WTC11 (cell line): ENCODE results near the gene ILK. TPM values are rescaled to one million over a fixed set of nuclear protein-coding genes. Genes with fewer than 3 reads are reported as not detected.
A peak's percentile ranks its signal among the peaks of the same experiment; 100 is the strongest.

Source experiments
- ATAC-seq: fragments of 200-7000 bp; cut with Tn5 transposase; 2 replicates; pipeline ENCODE4 v1.10.0; 2021; ENCODE audit warnings: mild to moderate bottlenecking, moderate library complexity
- CTCF ChIA-PET: fragments of 300-600 bp; sonication (Branson Sonifier 250); formaldehyde crosslinking; loops from one replicate; lab custom pipeline; 2021; ENCODE audit warnings: antibody characterized with exemption; lab: Charles Lee
- POLR2A ChIA-PET: fragments of 350-600 bp; sonication (Branson Sonifier 250); formaldehyde crosslinking; loops from one replicate; lab custom pipeline; 2021; ENCODE audit warnings: antibody characterized with exemption; lab: Charles Lee
- DNase-seq: peaks from one replicate; pipeline ENCODE4 v3.0.0; 2021; ENCODE audit warnings: low spot score
- H3K27ac Mint-ChIP-seq: 2 replicates; pipeline ENCODE4 v1.8.0; 2021; ENCODE audit warnings: mixed read lengths
- H3K27me3 Mint-ChIP-seq: 2 replicates; pipeline ENCODE4 v1.8.0; 2021; ENCODE audit warnings: low read depth, mild to moderate bottlenecking, moderate library complexity, mixed read lengths
- H3K36me3 Mint-ChIP-seq: 2 replicates; pipeline ENCODE4 v1.8.0; 2021; ENCODE audit warnings: mixed read lengths
- H3K4me1 Mint-ChIP-seq: 2 replicates; pipeline ENCODE4 v1.8.0; 2022; ENCODE audit warnings: mixed read lengths
- H3K4me3 Mint-ChIP-seq: 2 replicates; pipeline ENCODE4 v1.8.0; 2021; ENCODE audit warnings: mild to moderate bottlenecking, moderate library complexity, mixed read lengths
- H3K9me3 Mint-ChIP-seq: 2 replicates; pipeline ENCODE4 v1.8.0; 2021; ENCODE audit warnings: mixed read lengths
- ATF1 ChIP-seq: sonication (generic); formaldehyde crosslinking; IDR thresholded peaks from 2 replicates; pipeline ENCODE4 v1.8.1; 2023; ENCODE audit warnings: mild to moderate bottlenecking, moderate library complexity, missing genetic modification reagents
- CBFB ChIP-seq: sonication (generic); formaldehyde crosslinking; IDR thresholded peaks from 2 replicates; pipeline ENCODE4 v1.8.1; 2022; ENCODE audit warnings: mild to moderate bottlenecking, low read depth, missing genetic modification reagents
- CREB1 ChIP-seq: sonication (generic); formaldehyde crosslinking; IDR thresholded peaks from 2 replicates; pipeline ENCODE4 v1.8.0; 2023; ENCODE audit warnings: mild to moderate bottlenecking, missing genetic modification reagents
- EMX1 ChIP-seq: fragments of 250-450 bp; sonication (Bioruptor Pico); IDR thresholded peaks from 2 replicates; pipeline ENCODE4 v1.8.0; 2021; ENCODE audit warnings: mild to moderate bottlenecking
- JAZF1 ChIP-seq: fragments of 250-450 bp; sonication (Bioruptor Pico); IDR thresholded peaks from 2 replicates; pipeline ENCODE4 v1.9.0; 2021; ENCODE audit warnings: moderate library complexity, mild to moderate bottlenecking, inconsistent platforms
- NFE2L1 ChIP-seq: sonication (generic); formaldehyde crosslinking; IDR thresholded peaks from 2 replicates; pipeline ENCODE4 v1.8.1; 2023; ENCODE audit warnings: missing genetic modification reagents
- NR3C1 ChIP-seq: sonication (generic); formaldehyde crosslinking; conservative IDR thresholded peaks from 2 replicates; pipeline ENCODE4 v1.8.1; 2023; ENCODE audit warnings: low read depth, mild to moderate bottlenecking, missing genetic modification reagents
- OVOL2 ChIP-seq: fragments of 250-450 bp; sonication (Bioruptor Pico); IDR thresholded peaks from 2 replicates; pipeline ENCODE4 v1.9.0; 2021; ENCODE audit warnings: mild to moderate bottlenecking, borderline replicate concordance
- TCF7 ChIP-seq: sonication (generic); formaldehyde crosslinking; IDR thresholded peaks from 2 replicates; pipeline ENCODE4 v1.8.0; 2022; ENCODE audit warnings: mild to moderate bottlenecking, low read depth, missing genetic modification reagents, moderate library complexity
- ZNF263 ChIP-seq: sonication (generic); formaldehyde crosslinking; IDR thresholded peaks from 2 replicates; pipeline ENCODE4 v1.8.1; 2022; ENCODE audit warnings: low read depth, mild to moderate bottlenecking, moderate library complexity, missing genetic modification reagents
- ZNF671 ChIP-seq: fragments of 250-450 bp; sonication (Bioruptor Pico); IDR thresholded peaks from 2 replicates; pipeline ENCODE4 v1.8.0; 2021; ENCODE audit warnings: mild to moderate bottlenecking
- total RNA-seq: library from RNA; stranded (reverse); gene quantifications from 3 replicates; pipeline ENCODE4 v1.2.3, GENCODE V29; 2021
- TF ChIP-seq, protein P1 (sequence below): sonication (generic); formaldehyde crosslinking; IDR thresholded peaks from 2 replicates; pipeline ENCODE4 v1.8.0; 2022; ENCODE audit warnings: mild to moderate bottlenecking, missing genetic modification reagents
- TF ChIP-seq, protein P2 (sequence below): sonication (generic); formaldehyde crosslinking; IDR thresholded peaks from 2 replicates; pipeline ENCODE4 v1.8.1; 2023; ENCODE audit warnings: mild to moderate bottlenecking, missing genetic modification reagents, moderate library complexity
- TF ChIP-seq, protein P3 (sequence below): sonication (generic); formaldehyde crosslinking; IDR thresholded peaks from 2 replicates; pipeline ENCODE4 v1.8.0; 2023; ENCODE audit warnings: mild to moderate bottlenecking, missing genetic modification reagents
- TF ChIP-seq, protein P4 (sequence below): sonication (generic); formaldehyde crosslinking; IDR thresholded peaks from 2 replicates; pipeline ENCODE4 v1.8.1; 2022; ENCODE audit warnings: mild to moderate bottlenecking, missing genetic modification reagents, moderate library complexity, borderline replicate concordance
- TF ChIP-seq, protein P5 (sequence below): sonication (generic); formaldehyde crosslinking; IDR thresholded peaks from 2 replicates; pipeline ENCODE4 v1.8.0; 2022; ENCODE audit warnings: missing genetic modification reagents
- TF ChIP-seq, protein P6 (sequence below): sonication (generic); formaldehyde crosslinking; IDR thresholded peaks from 2 replicates; pipeline ENCODE4 v1.8.0; 2022; ENCODE audit warnings: mild to moderate bottlenecking, missing genetic modification reagents

Gene ILK
- total RNA-seq, 1 experiment from 2014 or later: 97.7 TPM

DNA sequence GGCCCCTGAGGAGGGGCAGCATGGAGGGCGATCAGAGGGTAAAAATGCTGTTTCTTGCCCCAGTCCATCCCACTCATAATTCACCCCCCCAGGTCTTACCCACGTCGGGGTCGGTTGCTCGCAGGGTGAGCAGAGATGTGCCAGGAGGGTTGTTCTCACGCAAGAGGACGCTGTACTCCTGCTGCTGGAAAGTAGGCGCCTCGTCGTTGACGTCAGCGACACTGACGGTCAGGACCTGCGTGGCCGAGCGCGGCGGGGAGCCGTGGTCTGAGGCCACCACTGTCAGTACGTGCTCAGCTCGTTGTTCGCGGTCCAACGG is 26.0 kb downstream of the ILK start:
- peak overlapping the region; percentile 55 for H3K4me3 Mint-ChIP-seq
- TF ChIP-seq CBFB (CRISPR knock-in tag) (no peak), NFE2L1 (CRISPR knock-in tag) (no peak), JAZF1 (CRISPR knock-in tag) (no peak), ATF1 (CRISPR knock-in tag) (no peak), CREB1 (CRISPR knock-in tag) (no peak), OVOL2 (CRISPR knock-in tag) (no peak), EMX1 (CRISPR knock-in tag) (no peak), ZNF263 (CRISPR knock-in tag) (no peak), TCF7 (CRISPR knock-in tag) (no peak), ZNF671 (no peak), NR3C1 (no peak)
- TF ChIP-seq, protein P1, sequence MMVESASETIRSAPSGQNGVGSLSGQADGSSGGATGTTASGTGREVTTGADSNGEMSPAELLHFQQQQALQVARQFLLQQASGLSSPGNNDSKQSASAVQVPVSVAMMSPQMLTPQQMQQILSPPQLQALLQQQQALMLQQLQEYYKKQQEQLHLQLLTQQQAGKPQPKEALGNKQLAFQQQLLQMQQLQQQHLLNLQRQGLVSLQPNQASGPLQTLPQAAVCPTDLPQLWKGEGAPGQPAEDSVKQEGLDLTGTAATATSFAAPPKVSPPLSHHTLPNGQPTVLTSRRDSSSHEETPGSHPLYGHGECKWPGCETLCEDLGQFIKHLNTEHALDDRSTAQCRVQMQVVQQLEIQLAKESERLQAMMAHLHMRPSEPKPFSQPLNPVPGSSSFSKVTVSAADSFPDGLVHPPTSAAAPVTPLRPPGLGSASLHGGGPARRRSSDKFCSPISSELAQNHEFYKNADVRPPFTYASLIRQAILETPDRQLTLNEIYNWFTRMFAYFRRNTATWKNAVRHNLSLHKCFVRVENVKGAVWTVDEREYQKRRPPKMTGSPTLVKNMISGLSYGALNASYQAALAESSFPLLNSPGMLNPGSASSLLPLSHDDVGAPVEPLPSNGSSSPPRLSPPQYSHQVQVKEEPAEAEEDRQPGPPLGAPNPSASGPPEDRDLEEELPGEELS (CRISPR knock-in tag): no peak
- TF ChIP-seq, protein P2, sequence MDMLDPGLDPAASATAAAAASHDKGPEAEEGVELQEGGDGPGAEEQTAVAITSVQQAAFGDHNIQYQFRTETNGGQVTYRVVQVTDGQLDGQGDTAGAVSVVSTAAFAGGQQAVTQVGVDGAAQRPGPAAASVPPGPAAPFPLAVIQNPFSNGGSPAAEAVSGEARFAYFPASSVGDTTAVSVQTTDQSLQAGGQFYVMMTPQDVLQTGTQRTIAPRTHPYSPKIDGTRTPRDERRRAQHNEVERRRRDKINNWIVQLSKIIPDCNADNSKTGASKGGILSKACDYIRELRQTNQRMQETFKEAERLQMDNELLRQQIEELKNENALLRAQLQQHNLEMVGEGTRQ (CRISPR knock-in tag): no peak
- TF ChIP-seq, protein P3, sequence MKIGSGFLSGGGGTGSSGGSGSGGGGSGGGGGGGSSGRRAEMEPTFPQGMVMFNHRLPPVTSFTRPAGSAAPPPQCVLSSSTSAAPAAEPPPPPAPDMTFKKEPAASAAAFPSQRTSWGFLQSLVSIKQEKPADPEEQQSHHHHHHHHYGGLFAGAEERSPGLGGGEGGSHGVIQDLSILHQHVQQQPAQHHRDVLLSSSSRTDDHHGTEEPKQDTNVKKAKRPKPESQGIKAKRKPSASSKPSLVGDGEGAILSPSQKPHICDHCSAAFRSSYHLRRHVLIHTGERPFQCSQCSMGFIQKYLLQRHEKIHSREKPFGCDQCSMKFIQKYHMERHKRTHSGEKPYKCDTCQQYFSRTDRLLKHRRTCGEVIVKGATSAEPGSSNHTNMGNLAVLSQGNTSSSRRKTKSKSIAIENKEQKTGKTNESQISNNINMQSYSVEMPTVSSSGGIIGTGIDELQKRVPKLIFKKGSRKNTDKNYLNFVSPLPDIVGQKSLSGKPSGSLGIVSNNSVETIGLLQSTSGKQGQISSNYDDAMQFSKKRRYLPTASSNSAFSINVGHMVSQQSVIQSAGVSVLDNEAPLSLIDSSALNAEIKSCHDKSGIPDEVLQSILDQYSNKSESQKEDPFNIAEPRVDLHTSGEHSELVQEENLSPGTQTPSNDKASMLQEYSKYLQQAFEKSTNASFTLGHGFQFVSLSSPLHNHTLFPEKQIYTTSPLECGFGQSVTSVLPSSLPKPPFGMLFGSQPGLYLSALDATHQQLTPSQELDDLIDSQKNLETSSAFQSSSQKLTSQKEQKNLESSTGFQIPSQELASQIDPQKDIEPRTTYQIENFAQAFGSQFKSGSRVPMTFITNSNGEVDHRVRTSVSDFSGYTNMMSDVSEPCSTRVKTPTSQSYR (CRISPR knock-in tag): no peak
- TF ChIP-seq, protein P4, sequence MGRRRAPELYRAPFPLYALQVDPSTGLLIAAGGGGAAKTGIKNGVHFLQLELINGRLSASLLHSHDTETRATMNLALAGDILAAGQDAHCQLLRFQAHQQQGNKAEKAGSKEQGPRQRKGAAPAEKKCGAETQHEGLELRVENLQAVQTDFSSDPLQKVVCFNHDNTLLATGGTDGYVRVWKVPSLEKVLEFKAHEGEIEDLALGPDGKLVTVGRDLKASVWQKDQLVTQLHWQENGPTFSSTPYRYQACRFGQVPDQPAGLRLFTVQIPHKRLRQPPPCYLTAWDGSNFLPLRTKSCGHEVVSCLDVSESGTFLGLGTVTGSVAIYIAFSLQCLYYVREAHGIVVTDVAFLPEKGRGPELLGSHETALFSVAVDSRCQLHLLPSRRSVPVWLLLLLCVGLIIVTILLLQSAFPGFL (CRISPR knock-in tag): no peak
- TF ChIP-seq, protein P5, sequence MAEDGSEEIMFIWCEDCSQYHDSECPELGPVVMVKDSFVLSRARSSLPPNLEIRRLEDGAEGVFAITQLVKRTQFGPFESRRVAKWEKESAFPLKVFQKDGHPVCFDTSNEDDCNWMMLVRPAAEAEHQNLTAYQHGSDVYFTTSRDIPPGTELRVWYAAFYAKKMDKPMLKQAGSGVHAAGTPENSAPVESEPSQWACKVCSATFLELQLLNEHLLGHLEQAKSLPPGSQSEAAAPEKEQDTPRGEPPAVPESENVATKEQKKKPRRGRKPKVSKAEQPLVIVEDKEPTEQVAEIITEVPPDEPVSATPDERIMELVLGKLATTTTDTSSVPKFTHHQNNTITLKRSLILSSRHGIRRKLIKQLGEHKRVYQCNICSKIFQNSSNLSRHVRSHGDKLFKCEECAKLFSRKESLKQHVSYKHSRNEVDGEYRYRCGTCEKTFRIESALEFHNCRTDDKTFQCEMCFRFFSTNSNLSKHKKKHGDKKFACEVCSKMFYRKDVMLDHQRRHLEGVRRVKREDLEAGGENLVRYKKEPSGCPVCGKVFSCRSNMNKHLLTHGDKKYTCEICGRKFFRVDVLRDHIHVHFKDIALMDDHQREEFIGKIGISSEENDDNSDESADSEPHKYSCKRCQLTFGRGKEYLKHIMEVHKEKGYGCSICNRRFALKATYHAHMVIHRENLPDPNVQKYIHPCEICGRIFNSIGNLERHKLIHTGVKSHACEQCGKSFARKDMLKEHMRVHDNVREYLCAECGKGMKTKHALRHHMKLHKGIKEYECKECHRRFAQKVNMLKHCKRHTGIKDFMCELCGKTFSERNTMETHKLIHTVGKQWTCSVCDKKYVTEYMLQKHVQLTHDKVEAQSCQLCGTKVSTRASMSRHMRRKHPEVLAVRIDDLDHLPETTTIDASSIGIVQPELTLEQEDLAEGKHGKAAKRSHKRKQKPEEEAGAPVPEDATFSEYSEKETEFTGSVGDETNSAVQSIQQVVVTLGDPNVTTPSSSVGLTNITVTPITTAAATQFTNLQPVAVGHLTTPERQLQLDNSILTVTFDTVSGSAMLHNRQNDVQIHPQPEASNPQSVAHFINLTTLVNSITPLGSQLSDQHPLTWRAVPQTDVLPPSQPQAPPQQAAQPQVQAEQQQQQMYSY: no peak
- TF ChIP-seq, protein P6, sequence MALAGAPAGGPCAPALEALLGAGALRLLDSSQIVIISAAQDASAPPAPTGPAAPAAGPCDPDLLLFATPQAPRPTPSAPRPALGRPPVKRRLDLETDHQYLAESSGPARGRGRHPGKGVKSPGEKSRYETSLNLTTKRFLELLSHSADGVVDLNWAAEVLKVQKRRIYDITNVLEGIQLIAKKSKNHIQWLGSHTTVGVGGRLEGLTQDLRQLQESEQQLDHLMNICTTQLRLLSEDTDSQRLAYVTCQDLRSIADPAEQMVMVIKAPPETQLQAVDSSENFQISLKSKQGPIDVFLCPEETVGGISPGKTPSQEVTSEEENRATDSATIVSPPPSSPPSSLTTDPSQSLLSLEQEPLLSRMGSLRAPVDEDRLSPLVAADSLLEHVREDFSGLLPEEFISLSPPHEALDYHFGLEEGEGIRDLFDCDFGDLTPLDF (CRISPR knock-in tag): no peak
- no peak for DNase-seq
- ChIA-PET CTCF (interaction anchor here (0.9 to 2.5 kb wide), 3 partner anchors 39 to 98 kb away, joined by 3 to 10 read pairs (median 4); partner anchors contain the start of gene MRPL17), POLR2A (interaction anchor here (1.2 kb wide), 1 partner anchor 10 kb away, joined by 4 read pairs; the partner anchor contains the start of gene TPP1)
- H3K36me3 Mint-ChIP-seq: no peaks in the 10 kb centered on the region
- H3K4me1 Mint-ChIP-seq: peaks cover 8% of the 10 kb centered on the region; the same call in 1 of the 2 replicates
- H3K27me3 Mint-ChIP-seq: peaks cover 41% of the 10 kb centered on the region
- no peaks in the 10 kb centered on the region for H3K9me3 Mint-ChIP-seq
- ATAC-seq: no peak
- H3K27ac Mint-ChIP-seq: no peak overlapping the region
